Effector CD4-positive, alpha-beta T cell (primary cell): ENCODE measurements around the gene ADGRG6.

Experiments
- DNase-seq: peaks from one replicate; pipeline ENCODE4 v3.0.0-alpha.2; 2020

Gene ADGRG6

DNA sequence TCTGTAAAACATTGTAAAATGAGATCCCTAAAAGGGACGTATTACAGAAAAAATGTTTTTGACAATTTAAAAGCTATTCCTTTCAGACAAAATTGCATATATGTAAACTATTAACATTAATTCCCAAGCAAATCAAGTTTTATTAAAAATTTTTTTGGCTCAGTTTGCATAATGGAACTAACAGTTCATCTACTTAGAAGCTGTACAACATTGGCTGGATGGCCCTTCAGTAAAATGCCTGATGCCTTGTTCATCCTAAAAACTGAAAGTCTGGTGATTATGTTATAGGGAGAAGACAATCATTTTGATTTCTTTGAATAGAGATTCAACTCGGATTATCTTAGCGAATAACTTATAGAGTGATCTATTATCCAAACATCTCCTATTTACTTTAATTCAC, 52.8 kb downstream of the ADGRG6 start:
- no peak for DNase-seq

DNA sequence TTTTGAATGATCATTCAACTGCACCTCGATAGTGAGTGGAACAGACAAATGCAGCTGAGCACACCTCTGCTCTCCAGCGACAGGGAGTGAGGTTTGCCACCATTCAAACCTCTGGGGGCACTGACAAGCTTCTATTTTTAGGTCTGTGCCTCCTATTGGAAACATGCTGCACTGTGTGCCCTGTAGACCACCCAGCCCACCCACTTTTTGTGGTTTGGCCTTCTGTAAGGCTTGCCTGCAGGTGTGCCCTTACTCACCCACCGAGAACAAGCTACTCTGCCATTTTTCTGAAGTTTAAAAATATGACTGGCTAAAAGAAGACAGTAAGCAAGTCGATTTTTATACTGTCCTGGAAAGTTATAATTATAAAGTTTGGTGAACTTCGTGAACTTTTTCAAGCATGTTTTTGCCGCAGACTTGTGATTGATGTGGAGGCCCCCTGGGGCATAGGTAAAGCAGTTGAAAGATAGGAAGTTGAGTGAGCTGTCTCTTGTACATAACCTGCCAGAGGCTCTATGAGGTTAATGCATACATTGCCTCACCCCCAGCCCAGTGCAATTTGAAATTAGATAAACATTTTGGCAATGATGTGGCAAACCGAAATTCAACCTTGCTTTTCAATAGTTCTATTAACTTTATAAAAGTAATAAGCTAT, 53.8 kb downstream of the ADGRG6 start:
- no peak for DNase-seq

DNA sequence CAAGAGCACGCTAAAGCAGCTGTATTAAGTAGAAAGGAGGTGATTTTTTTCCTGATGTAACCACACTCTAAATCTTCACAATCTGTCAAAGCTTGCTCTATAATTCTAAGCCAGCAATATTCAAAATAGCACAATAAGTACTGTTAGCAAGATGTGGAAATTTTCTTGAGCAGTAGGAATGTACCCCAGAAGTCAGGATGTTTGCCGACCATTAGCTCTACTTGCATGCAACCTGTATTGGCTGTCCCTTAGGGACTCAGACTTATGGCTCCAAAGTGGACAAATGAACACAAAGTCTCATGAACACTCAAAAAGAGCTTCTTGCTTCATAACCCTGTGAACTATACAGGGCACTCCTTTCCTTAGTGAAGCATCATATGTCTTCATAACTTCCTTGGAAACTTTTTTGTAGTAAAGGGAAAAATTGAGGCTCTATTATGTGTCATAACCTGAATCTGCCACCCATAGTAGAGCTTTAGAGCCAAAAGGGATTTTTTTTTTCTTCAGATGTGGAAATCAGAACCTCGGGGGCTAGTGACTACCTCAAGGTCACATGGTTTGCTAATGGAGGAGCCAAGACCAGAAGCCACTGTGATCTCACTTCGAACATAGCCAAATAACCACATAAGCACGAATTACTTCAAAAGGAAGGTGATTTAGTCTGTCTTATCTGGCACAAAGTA, 54.5 kb downstream of the ADGRG6 start:
- no peak for DNase-seq

DNA sequence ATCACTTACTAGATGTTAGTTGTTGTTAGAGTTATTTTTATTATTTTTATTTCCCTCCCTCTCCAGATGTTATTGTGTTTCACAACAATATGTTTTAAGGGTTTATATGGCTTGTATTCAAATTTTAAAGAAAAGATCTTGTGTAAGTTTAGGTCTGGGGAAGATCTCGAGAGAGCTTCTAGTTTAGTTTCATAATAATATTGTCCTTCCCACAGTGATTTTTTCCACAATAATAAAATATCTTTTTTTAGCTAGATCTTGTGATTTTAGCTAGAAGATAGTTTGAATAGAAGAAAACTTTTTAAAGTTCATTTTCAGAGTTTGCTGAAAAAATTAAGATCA, 55.0 kb downstream of the ADGRG6 start:
- DNase-seq: no peak

DNA sequence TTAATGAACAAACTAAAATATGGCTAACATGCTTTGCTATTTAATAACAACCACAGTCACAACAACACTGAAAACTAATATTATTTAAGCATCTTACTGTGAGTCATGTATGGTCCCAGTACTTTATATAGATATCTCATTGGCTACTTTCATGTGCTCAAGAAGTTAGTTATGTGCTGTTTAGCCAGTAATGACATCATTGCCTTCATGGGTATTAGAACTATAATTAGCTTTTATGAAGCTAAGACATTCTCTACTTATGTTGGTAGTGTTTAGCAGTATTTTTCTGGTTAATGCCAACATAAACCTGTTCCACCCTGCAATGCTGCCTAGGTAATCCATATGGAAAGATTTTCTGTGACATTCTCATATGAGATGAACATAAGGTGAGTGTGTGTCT, 56.1 kb downstream of the ADGRG6 start:
- DNase-seq: no peak

DNA sequence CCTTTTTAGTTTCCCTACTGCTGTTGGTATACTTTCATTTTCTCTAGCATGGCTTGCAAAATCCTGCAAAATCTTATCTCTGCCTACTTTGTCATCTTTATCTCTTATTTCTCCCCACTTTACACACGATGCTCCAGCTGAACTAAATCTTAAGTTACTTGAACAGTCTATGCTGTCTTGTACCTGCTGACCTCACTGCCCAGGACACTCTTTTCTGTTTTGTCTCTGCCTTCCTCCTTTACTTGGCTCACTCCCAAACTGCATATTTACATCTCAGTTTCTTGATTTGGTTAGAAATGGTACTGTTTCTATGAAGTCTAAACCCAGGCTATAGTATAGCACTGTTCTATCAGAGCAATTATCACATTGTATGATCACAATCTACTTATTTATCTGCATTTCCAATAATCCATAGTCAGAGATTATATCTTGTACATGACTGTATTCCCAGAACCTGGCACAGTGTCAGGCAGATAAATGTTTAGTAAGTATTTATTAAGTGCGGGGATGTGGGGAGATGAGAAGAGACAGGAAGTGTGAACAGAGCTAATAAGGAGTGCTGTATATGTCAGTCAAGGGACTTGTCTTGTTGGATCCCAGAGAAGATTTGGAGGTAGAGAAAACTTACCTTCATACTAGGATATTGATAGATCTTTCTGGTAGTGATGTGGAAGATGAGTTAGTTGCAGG, 57.6 kb downstream of the ADGRG6 start:
- DNase-seq: no peak

DNA sequence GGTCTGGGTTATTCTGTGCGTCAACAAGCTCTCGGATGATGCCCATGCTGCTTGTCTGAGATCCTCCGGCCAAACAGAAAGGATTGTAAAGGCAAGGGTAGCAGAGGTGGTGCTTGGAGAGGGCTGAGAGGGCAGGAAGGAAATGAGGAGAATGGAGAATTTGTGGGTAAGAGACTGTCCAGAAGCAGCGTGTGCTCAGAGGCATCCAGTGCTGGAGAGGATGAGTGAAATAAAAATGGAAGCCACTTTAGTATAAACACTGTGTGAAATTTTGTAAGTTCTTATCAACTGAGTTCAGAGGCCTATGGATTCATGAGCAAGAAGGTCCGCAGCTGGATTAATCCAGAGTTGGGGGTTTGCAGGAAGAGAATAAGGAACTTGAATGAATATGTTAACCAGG, 59.5 kb downstream of the ADGRG6 start:
- no peak for DNase-seq

DNA sequence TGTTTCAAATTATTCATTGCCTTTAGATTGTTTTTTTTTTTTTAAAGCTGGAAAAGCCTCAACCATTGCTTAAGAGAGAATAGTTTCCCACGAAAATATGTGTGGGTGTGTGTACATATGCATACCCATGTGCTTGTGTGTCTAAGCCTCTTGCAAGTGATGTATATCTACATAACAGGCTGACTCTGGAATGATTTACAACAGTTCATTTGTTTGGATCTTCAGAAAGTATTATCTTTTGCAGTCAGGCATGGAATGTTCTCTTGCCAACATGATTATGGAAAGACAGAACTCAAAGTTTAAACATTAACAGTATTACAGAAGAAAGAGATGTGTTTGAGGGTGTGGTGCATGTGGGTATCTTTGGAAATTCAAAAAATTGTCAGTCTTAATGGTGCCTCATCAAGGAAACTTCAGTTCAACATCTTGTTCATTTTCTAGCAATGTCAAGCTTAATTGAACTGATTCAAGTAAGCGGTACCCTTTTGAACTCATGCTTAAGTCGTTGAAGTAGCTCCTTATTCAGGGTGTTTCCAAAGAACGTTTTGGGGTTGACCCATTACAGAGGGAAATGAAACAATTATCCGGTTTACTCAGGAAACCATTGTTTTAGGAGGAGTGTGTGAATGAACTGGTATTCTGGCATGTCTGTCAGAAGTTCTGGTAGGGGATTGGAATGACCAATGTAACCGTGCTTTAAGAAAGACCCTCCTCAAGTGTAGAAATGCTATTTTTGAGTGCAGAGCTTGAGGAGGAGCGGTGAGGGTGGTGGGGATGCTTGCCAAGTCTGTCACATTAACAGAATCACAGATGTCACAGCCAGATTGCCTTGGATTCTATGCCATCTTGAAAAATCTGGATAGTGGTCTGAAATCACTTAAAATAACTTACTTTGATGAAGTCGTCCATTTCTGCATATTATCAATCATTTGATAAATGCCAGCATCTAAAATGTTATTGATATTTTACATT, 60.3 kb downstream of the ADGRG6 start:
- no peak for DNase-seq

DNA sequence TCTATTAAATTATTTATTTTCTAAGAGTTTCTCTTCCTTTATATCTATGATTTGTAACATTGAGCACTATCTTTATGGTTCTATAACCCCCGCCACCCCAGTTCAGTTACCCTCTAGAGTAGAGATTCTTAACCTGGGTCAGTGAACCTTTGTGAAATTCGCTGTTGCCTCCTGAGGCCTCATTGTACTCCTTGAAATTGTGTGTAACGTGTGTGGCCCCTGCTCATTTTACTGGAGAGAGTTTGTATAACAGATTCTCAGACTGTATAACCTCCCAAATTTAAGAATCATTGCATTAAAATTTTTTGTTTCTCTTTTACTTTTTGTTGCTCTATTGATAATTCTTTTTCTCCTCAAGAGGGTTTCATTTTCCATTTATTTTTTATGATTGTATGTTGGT, 65.3 kb downstream of the ADGRG6 start:
- DNase-seq: no peak

DNA sequence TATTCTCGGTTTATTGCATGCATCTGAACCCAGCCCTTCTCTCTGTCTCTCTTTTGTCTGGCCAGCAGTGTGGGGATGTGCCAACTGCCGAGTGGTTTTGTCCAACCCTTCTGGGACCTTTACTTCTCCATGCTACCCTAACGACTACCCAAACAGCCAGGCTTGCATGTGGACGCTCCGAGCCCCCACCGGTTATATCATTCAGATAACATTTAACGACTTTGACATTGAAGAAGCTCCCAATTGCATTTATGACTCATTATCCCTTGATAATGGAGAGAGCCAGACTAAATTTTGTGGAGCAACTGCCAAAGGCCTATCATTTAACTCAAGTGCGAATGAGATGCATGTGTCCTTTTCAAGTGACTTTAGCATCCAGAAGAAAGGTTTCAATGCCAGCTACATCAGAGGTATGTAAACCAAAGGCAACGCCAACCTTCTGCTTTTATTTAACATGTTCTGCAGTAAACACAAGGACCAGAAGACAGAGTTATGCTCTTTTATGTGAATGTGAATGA, 65.8 kb downstream of the ADGRG6 start:
- DNase-seq: no peak

DNA sequence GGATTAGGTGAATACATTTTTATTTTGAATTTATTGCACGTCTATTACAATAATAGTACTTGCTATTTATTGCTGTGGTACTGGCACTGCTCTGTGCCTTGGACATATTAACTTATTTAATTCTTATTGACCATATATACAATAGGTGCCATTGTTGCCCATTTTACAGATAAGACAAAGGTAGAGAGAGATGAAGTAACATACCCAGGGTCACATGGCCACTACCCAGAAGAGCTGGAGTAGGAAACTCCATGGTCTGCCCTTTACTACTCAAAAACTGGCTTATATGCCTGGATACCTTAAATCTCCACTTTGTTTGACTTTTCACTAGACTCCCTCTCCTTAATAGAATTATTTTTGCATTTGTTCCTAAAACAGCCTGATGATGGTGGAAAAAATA, 67.5 kb downstream of the ADGRG6 start:
- DNase-seq: no peak

DNA sequence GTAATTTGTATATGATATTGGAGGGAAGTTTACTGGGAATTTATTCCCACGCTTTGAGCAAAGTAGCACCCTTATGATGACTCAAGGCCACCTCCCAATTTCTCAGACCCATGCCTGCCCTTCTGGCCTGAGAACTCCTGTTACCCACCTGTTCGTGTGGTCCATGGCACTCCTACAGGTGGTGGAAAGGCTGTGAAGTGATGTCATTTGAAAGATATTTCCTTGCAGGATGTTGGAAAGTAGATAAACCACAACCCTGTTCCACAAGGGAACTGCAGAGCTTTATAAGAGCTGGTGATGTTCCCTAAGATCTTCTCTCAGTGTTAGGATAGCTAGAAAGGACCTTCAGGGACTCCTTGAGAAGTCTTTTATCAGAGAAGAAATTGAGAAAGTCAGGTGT, 70.5 kb downstream of the ADGRG6 start:
- DNase-seq: no peak

DNA sequence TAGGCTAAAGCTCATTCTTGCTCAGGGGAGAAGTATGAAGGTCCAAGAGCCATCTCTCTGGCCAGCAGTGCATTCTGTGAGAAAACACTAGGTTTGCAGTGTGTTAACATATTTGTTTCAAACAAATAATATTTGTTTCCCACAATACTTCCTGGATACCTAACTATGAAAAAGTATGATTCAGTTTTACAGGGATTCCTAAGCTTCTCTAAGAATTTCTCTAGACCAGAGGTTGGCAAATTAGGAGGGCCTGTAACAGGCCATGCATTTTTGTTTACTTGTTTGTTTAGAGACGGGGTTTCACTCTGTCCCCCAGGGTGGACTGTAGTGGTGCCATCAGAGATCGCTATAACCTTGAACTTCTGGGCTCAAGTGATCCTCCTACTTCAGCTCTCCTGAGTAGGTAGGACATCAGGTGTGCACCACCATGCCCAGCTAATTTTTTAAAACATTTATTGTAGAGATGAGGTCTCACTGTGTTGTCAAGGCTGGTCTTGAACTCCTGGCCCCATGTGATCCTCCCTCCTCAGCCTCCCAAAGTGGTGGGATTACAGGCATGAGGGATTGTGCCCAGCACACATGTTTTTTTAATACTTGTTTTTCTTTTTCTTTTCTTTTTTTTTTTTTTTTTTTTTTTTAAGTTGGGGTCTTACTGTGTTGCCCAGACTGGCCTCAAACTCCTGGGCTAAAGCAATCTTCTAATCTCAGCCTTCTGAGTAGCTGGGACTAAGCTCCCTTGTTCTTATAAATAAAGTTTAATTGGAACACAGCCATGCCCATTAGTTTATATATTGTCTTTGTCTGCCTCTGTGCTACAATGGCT, 71.7 kb downstream of the ADGRG6 start:
- no peak for DNase-seq

DNA sequence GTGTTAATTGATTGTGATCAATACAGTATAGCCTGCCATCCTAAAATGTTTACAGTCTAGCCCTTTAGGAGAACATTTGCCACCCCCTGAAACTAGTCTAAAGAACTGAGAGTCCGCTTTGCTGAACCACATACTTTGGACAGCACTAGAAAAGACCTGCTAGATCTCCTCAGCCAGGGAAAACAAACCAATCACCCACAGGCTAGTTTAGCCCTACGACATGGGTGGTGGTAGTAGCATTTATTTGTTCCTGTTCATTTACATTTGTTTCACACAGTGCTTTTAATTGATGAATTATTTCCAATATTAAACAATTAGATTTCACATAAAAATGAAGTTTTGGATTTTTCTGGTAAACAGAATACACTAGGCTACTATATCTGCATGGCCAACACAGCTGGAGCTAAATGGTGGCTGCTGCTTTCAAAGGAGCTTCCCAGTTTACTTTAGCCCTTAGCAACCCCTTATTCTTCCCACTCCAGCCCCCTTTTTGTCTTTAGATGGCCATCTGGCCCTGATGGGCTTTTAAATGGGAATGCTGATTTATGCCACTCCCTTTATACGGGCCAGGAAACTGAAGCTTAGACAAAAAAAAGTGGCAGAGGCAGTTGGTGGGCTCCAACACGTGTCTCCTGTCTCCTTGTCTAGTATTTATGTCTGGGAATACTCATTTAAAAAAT, 72.4 kb downstream of the ADGRG6 start:
- no peak for DNase-seq

DNA sequence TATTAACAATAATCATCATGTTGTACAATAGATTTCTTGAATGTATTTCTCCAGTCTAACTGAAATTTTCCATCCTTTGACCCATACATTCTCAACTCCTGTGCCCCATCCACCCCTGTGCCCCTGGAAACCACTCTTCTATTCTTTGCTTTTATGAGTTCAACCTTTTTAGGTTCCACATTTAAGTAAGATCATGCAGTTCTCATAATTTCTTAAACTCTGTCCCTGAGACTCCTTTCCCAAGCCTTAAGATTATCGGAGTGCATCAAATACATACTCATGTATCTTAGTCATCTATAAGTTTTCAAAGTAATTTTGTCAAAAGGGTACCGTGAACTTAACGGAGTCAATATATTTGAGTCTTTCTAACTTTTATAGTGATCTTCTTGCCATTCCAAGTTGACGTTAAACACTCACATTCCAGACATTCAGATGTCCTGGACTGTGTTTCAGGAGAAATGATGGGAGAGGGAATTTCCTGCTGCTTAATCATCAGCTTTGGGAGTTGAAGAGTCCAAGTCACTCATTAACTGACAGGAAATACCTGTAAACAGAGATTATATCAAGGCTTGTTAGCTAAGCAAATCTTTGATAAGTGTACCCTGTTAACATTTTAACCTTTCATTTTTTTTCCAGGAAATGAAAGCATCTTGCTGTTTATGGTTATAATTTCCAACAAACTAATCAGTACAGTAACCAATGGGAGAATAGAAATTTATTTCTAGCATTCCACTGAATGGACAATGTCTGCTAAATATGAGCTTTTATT, 73.3 kb downstream of the ADGRG6 start:
- DNase-seq: no peak

DNA sequence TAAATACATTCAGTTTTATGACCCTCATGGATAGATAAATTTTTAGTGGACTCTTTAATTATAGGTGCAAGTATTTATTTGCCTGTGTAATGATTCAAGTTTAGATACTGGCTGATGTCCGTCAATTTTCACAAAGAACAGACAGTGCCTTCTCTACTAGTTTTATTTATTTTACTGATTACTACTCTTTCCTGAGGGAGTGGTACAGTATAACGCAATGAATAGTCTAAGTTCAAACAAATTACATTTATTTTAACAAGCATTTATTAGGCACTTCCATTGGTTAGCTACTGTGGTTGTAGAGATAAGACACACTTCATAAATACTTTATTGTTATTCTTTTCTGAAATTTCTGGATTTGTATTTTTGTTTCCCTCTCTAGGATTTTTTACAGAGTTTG, 74.3 kb downstream of the ADGRG6 start:
- no peak for DNase-seq

DNA sequence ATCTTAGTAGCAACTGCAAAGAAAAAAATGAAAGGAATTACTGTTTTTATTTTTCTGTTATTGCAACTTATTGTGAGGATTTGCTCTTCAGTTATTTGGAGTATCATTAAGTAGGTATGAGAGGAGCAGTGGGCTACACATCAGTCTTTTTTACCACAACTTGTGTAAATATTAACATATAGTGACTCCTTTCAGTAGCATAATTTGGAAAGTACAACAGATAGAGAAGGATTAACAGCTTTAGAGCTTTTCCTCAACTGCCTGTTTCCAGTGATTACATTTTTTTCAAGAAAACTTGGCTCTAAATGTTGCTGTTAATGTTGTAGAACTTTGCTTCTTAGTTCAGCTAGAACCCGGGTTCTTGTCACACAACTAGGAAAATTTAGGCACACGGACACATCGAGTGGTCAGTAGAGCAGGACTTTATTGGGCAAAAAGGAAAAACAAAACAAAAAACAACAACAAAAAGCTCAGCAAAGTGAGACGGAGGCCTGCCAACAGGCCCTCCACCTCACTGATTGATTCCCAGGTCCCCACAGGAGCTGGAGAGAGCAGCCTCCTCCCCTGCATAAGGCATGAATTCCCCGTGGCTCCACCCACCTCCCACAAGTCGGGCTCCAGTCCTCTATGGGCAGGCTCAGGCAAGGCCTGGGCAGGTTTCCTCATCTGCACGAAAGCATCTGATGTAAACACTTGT, 75.1 kb downstream of the ADGRG6 start:
- no peak for DNase-seq

DNA sequence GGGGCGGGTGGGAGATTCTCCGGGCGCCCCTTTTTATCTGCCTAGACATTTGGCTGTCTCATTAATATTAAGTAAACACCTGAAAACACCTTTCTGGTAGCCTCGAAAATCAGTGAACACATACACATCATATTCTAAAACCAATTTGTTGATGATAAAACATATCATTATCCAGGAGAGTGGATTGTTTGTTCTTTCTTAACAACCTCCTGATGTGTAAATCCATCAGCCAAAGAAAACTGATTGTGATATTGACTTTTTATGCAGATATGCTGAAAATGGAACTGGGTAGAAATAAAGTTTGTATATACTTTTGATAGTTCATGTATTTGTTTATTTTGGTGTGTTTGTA, 75.7 kb downstream of the ADGRG6 start:
- DNase-seq: no peak

DNA sequence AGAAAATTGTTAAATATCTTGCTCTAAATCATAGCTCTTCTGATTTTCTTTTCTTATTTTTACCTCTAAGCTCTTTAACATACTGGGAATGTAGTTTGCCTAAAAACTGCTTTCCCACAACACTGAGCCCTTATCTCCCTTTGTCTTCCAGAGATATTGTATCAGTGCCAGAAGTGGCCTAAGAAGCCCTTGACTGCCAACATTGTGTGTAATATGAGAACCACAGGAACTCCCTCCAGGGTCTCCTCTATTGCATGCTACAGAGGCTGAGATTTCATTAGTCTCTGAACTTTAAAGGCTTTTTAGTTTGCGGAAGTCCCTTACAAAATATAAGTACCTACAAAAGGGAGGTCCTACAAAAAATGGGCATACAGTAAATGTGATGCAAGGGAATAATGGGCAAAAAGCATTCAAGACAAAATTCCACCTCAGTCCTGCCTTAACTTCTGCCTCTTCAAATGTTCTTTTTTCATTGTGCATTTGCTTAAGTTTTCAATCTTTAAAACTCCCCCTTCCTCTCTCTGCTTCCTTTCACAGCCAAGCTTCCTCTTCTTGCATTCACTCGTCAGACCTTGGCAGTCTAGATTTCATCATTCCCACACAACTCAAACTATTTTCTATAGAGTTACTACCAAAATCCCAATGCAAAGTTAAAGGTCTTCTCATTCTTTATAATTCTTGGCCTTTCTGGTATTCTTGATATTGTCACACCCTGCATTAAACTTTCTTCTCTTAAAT, 76.5 kb downstream of the ADGRG6 start:
- DNase-seq: no peak
